Measurements from ENCODE around the gene PNKD.

DNA sequence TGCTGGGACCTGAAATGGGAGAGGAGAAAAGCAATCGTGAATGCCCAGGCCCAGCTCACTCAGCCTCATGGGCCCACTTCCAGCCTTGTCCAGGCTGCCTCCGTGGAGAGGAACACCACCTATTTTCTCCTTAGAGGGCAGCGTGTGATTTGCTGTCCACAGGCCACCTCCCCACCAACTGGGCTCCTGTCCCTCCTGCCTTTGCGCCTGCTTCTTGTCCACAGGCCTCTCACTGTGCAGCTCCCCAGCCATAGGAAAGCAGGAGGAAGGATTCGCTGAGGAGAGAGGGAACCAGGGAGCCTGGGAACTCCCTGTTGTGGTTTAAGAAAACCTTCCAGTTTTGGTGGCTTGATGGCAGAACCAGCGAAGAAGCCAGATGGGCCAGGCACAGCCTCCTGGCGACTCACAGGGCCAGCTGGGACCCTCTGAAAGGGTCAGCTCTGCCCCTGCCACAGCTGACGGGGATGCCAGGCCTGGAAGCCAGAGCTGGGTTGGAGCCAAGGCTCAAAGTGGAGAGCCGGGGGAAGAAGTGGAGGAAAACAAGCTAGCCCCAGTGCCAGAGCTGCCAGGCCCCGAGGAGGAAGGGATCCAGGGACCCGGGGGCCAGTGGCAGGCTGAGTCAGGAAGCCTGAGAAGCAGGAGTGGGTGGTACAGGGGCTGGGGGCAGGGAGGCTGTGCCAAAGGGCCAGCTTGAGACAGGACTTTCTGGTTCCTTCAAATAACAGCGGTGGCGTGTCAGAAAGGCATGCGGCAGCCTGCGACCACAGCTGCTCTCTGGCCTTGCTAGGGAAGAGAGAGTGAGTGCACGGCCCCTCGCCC lies 12.1 kb downstream of the PNKD start:
- no peak for TF ChIP-seq EZH2 (IDR thresholded peaks at IDR 0.05; ENCODE audit: low read length, missing control alignments)
- TF ChIP-seq, protein P1, sequence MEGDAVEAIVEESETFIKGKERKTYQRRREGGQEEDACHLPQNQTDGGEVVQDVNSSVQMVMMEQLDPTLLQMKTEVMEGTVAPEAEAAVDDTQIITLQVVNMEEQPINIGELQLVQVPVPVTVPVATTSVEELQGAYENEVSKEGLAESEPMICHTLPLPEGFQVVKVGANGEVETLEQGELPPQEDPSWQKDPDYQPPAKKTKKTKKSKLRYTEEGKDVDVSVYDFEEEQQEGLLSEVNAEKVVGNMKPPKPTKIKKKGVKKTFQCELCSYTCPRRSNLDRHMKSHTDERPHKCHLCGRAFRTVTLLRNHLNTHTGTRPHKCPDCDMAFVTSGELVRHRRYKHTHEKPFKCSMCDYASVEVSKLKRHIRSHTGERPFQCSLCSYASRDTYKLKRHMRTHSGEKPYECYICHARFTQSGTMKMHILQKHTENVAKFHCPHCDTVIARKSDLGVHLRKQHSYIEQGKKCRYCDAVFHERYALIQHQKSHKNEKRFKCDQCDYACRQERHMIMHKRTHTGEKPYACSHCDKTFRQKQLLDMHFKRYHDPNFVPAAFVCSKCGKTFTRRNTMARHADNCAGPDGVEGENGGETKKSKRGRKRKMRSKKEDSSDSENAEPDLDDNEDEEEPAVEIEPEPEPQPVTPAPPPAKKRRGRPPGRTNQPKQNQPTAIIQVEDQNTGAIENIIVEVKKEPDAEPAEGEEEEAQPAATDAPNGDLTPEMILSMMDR (conservative IDR thresholded peaks at IDR 0.05 in 1 of 2, IDR thresholded peaks at IDR 0.05 in 1 of 2; ENCODE audit: low read depth in 1 of 2, low read length in 2 of 2), result no peak
